Measurements from ENCODE around the gene CDAN1.

GRCh38 chr15:42734076-42734672, 2.8 kb downstream of the CDAN1 start:
- TF ChIP-seq, protein P1, sequence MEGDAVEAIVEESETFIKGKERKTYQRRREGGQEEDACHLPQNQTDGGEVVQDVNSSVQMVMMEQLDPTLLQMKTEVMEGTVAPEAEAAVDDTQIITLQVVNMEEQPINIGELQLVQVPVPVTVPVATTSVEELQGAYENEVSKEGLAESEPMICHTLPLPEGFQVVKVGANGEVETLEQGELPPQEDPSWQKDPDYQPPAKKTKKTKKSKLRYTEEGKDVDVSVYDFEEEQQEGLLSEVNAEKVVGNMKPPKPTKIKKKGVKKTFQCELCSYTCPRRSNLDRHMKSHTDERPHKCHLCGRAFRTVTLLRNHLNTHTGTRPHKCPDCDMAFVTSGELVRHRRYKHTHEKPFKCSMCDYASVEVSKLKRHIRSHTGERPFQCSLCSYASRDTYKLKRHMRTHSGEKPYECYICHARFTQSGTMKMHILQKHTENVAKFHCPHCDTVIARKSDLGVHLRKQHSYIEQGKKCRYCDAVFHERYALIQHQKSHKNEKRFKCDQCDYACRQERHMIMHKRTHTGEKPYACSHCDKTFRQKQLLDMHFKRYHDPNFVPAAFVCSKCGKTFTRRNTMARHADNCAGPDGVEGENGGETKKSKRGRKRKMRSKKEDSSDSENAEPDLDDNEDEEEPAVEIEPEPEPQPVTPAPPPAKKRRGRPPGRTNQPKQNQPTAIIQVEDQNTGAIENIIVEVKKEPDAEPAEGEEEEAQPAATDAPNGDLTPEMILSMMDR (IDR thresholded peaks at IDR 0.05; ENCODE audit: control extremely low read depth in 1 of 3, insufficient read depth in 1 of 3, low read depth in 1 of 3, low read length in 3 of 3): no peak
- TF ChIP-seq, protein P2, sequence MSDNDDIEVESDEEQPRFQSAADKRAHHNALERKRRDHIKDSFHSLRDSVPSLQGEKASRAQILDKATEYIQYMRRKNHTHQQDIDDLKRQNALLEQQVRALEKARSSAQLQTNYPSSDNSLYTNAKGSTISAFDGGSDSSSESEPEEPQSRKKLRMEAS (IDR thresholded peaks at IDR 0.05): no peak
- TF ChIP-seq BRCA1 (IDR thresholded peaks at IDR 0.05; ENCODE audit: low read depth, low read length) (no peak), RFX5 (IDR thresholded peaks at IDR 0.05; ENCODE audit: borderline replicate concordance, low read depth, low read length) (no peak), POLR2AphosphoS5 (IDR thresholded peaks at IDR 0.05; ENCODE audit: low read depth, low read length) (no peak), POLR2A (IDR thresholded peaks at IDR 0.05; ENCODE audit: control extremely low read depth in 1 of 2, low read depth in 2 of 2, low read length in 2 of 2) (no peak), SRF (IDR thresholded peaks at IDR 0.05; ENCODE audit: low read depth, low read length) (no peak)
